CD4-positive, alpha-beta memory T cell (primary cell): ENCODE measurements around the gene SLC25A30. TPM values are rescaled to one million over a fixed set of nuclear protein-coding genes. Genes with fewer than 3 reads are reported as not detected.

Experiments used
- CTCF ChIA-PET: fragments of 350-600 bp; sonication (Branson Sonifier 250); formaldehyde crosslinking; loops from one replicate; lab custom pipeline; 2021; ENCODE audit warnings: inconsistent platforms; ENCODE audit not compliant: partially characterized antibody; lab: Charles Lee
- POLR2A ChIA-PET: fragments of 350-600 bp; sonication (Branson Sonifier 250); formaldehyde crosslinking; loops from one replicate; lab custom pipeline; 2021; ENCODE audit not compliant: partially characterized antibody; lab: Charles Lee
- DNase-seq, 5 donors: peaks; one replicate each; pipeline versions ENCODE4 v3.0.0 to v3.0.0-alpha.2; 2020 to 2022; ENCODE audit warnings: mixed read lengths in 1 of 5
- H3K27ac ChIP-seq: one replicate; pipeline ENCODE4 v1.7.0; 2013; ENCODE audit warnings: low read depth, low read length
- H3K27me3 ChIP-seq: 2 replicates; pipeline ENCODE4 v1.7.0; 2013; ENCODE audit warnings: mild to moderate bottlenecking, low read length, moderate library complexity; ENCODE audit not compliant: insufficient read depth
- H3K36me3 ChIP-seq: 2 replicates; pipeline ENCODE4 v1.7.0; 2013; ENCODE audit warnings: mild to moderate bottlenecking, low read length, moderate library complexity; ENCODE audit not compliant: insufficient read depth
- H3K4me1 ChIP-seq: 2 replicates; pipeline ENCODE4 v1.7.0; 2013; ENCODE audit warnings: mild to moderate bottlenecking, low read length, moderate library complexity; ENCODE audit not compliant: insufficient read depth
- H3K4me3 ChIP-seq, 2 donors: one replicate each; pipeline ENCODE4 v1.7.0; 2013; ENCODE audit warnings: low read length in 2 of 2, mild to moderate bottlenecking in 1 of 2
- H3K9me3 ChIP-seq, 2 donors: one replicate each; pipeline ENCODE4 v1.7.0; 2013; ENCODE audit warnings: low read length in 2 of 2, control low read depth in 1 of 2; ENCODE audit not compliant: control insufficient read depth in 1 of 2
- H3K27ac Mint-ChIP-seq, 7 donors: one replicate each; pipeline ENCODE4 v1.8.0; 2020 to 2021; ENCODE audit warnings: mixed read lengths in 7 of 7, mild to moderate bottlenecking in 6 of 7, inconsistent platforms in 3 of 7, moderate library complexity in 3 of 7
- H3K27me3 Mint-ChIP-seq, 2 donors: one replicate each; pipeline ENCODE4 v1.8.0; 2020 to 2021; ENCODE audit warnings: mixed read lengths in 2 of 2
- H3K36me3 Mint-ChIP-seq, 2 donors: one replicate each; pipeline ENCODE4 v1.8.0; 2020 to 2021; ENCODE audit warnings: mixed read lengths in 2 of 2, inconsistent platforms in 1 of 2, mild to moderate bottlenecking in 1 of 2
- H3K4me1 Mint-ChIP-seq, 4 donors: one replicate each; pipeline ENCODE4 v1.8.0; 2020 to 2021; ENCODE audit warnings: mixed read lengths in 4 of 4, mild to moderate bottlenecking in 1 of 4
- H3K4me3 Mint-ChIP-seq, 8 donors: one replicate each; pipeline ENCODE4 v1.8.0; 2020 to 2021; ENCODE audit warnings: mixed read lengths in 8 of 8, mild to moderate bottlenecking in 7 of 8, moderate library complexity in 6 of 8, inconsistent platforms in 3 of 8
- H3K9me3 Mint-ChIP-seq, 8 donors: one replicate each; pipeline ENCODE4 v1.8.0; 2020 to 2021; ENCODE audit warnings: mixed read lengths in 8 of 8, mild to moderate bottlenecking in 5 of 8, inconsistent platforms in 3 of 8, moderate library complexity in 1 of 8
- intact Hi-C: fragments of 100-400 bp; cut with micrococcal nuclease; formaldehyde crosslinking; loops from one replicate; pipeline ENCODE4 v1.15.1; 2023
- polyA plus RNA-seq, 2 donors: library from polyadenylated mRNA; unstranded; fragments of 300-500 nt; fragmentation: Illumina TruSeq; gene quantifications; one replicate each; pipeline ENCODE4 v1.2.3, GENCODE V29; 2021
- total RNA-seq, 2 experiments: library from RNA; stranded (reverse); gene quantifications; one replicate each; pipeline ENCODE4 v1.2.3, GENCODE V29; 2021

Gene SLC25A30
- total and polyA plus RNA-seq, 4 experiments from 2014 or later = 1.8 to 22.0 (median 11.7) TPM

DNA sequence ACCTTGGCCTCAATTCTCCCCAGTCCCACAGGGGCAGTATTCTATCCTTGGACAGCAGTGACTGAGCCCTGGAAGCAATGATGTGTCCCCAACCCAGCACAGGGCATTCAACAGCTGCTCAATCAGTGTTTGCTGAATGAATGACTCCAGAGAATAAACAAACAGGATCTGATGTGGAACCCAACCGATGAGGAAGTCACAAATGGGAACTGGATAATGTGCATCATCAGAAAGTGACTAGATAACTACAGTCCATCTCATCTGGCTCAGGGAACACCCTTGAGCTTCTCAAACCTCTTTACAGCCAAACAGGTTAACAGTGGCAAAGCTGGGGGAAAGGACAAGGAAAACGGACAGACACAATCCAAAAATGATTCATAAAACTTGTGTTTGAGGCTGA, 8.2 kb downstream of the SLC25A30 start:
- no peaks in the 10 kb centered on the region for H3K27me3 ChIP-seq
- no peaks in the 10 kb centered on the region for H3K9me3 Mint-ChIP-seq
- peaks cover 18 to 44% (median 29%) of the 10 kb centered on the region in 4 donors for H3K4me1 Mint-ChIP-seq
- H3K27ac ChIP-seq = no peak overlapping the region
- H3K9me3 ChIP-seq = no peaks in the 10 kb centered on the region
- no peak overlapping the region for H3K4me3 ChIP-seq
- peaks cover 29% of the 10 kb centered on the region for H3K36me3 ChIP-seq
- intact Hi-C loops = no loop called here
- CTCF ChIA-PET = no interaction called here
- H3K27ac Mint-ChIP-seq = peak overlapping the region in 1 of 7 donors; percentile 50
- H3K36me3 Mint-ChIP-seq = peaks cover 39 to 50% of the 10 kb centered on the region in 2 donors
- H3K4me3 Mint-ChIP-seq = no peak overlapping the region
- DNase-seq = no peak
- no peaks in the 10 kb centered on the region for H3K27me3 Mint-ChIP-seq
- H3K4me1 ChIP-seq = peaks cover 26% of the 10 kb centered on the region
- POLR2A ChIA-PET = no interaction called here

DNA sequence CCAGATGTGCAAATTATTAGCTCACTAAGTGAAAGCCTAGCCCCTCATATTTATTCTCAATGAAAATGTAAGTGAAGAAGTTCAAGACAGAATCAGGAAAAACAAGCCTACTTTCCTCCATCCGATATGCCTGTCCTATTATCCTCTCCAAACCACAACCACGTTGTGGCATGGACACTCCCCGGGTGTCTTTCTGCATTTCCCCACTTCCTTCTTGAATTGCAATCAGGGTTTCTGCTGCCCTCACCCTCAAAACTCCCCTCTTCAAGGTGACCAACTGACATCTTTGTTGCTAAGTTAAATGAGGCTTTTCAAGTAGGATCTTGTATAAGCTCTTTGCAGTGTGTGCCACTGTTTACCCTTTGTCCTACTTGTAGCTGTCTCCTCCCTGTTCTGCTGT, 11.8 kb downstream of the SLC25A30 start:
- Mint-ChIP-seq H3K36me3 (peaks cover 54 to 71% of the 10 kb centered on the region in 2 donors), H3K27ac (peak overlapping the region in 5 of 7 donors; percentile 7 to 93 (median 80)), H3K9me3 (no peaks in the 10 kb centered on the region), H3K27me3 (no peaks in the 10 kb centered on the region), H3K4me3 (no peak overlapping the region), H3K4me1 (peaks cover 6 to 30% (median 14%) of the 10 kb centered on the region in 4 donors)
- DNase-seq = no peak
- Histone ChIP-seq H3K36me3 (peaks cover 40% of the 10 kb centered on the region), H3K4me1 (no peaks in the 10 kb centered on the region), H3K27ac (no peak overlapping the region), H3K9me3 (no peaks in the 10 kb centered on the region), H3K4me3 (no peak overlapping the region), H3K27me3 (no peaks in the 10 kb centered on the region)
- CTCF ChIA-PET = interaction anchor here (4.4 kb wide), 1 partner anchor 12 kb away, joined by 24 read pairs; no protein-coding TSS in a partner anchor
- POLR2A ChIA-PET = no interaction called here
- intact Hi-C loops = no loop called here

DNA sequence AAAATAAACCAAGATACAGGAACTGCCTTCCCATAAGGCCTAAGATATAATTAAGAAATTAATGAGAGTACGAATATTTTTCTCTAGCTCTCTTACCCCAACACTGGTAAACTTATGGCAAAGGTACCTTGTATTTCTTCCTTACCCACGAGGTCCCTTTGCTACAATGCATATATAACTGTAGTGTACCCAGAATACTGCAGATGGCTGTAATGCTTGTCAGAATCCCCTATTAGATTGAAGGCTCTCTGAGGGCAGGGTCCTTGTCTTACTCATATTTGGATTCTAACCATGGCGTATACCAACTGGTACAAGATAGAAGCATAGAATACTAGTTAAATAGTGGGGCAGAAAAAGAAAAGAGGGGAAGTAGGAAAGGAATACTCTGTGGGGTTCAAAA, 15.1 kb downstream of the SLC25A30 start:
- peaks cover 43% of the 10 kb centered on the region for H3K36me3 ChIP-seq
- H3K27ac ChIP-seq = no peak overlapping the region
- H3K4me3 ChIP-seq = no peak overlapping the region
- peaks cover 16% of the 10 kb centered on the region for H3K4me1 ChIP-seq
- H3K27me3 ChIP-seq = no peaks in the 10 kb centered on the region
- Mint-ChIP-seq H3K9me3 (no peaks in the 10 kb centered on the region), H3K36me3 (peaks cover 48 to 70% of the 10 kb centered on the region in 2 donors), H3K4me3 (no peak overlapping the region), H3K4me1 (peaks cover 14 to 44% (median 20%) of the 10 kb centered on the region in 4 donors), H3K27me3 (no peaks in the 10 kb centered on the region), H3K27ac (no peak overlapping the region)
- POLR2A ChIA-PET = interaction anchor here (1.2 kb wide), 1 partner anchor 14 kb away, joined by 4 read pairs; no protein-coding TSS in a partner anchor
- DNase-seq = no peak
- H3K9me3 ChIP-seq = no peaks in the 10 kb centered on the region
- CTCF ChIA-PET = interaction anchor here (4.4 kb wide), 1 partner anchor 8 kb away, joined by 24 read pairs; no protein-coding TSS in a partner anchor
- intact Hi-C loops = no loop called here

DNA sequence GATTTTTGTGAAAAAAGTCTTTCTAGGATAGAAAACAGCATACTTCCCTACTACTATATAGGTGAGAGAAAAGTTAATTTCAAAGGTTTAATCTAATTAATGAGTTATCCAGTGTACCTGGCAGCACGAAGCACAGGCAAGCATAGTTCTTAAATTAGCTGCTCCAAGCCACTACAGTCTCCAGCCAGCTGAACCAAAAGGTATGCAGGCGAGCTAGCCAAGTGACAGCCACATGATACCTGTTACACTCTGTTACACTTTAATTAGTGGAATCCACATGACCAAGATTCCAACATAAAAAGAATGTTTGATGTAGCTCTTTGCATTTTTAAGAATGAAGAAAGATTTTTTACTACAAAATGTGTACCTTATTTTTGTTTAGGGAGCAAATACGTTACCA, 15.5 kb downstream of the SLC25A30 start:
- POLR2A ChIA-PET = interaction anchor here (1.2 kb wide), 1 partner anchor 14 kb away, joined by 4 read pairs; no protein-coding TSS in a partner anchor
- Mint-ChIP-seq H3K4me1 (peaks cover 18 to 44% (median 23%) of the 10 kb centered on the region in 4 donors), H3K27me3 (no peaks in the 10 kb centered on the region), H3K9me3 (no peaks in the 10 kb centered on the region), H3K4me3 (no peak overlapping the region), H3K27ac (no peak overlapping the region), H3K36me3 (peaks cover 48 to 70% of the 10 kb centered on the region in 2 donors)
- H3K27me3 ChIP-seq = no peaks in the 10 kb centered on the region
- no peak overlapping the region for H3K4me3 ChIP-seq
- H3K4me1 ChIP-seq = peaks cover 20% of the 10 kb centered on the region
- peaks cover 44% of the 10 kb centered on the region for H3K36me3 ChIP-seq
- CTCF ChIA-PET = no interaction called here
- no peaks in the 10 kb centered on the region for H3K9me3 ChIP-seq
- H3K27ac ChIP-seq = no peak overlapping the region
- DNase-seq = no peak
- intact Hi-C loops = no loop called here

DNA sequence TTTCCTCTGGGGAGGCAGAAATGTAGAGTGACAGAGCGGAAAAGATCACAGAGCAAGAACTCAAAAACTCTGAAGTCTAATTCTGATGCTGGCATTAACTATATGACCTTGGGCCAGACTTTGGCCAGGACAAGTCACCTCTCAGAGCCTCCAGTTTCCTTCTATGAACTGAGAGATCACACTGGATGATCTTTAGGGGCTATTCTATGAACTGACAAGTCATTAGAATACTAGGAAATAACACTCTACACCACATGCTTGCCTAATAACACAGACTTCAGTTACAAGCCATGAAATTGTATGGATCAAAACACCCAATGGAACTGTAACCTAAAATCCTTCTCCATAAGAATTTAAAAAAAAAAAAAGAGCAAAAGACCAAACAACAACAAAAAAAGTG, 16.9 kb downstream of the SLC25A30 start:
- ChIA-PET POLR2A (no interaction called here), CTCF (no interaction called here)
- Histone ChIP-seq H3K4me1 (peaks cover 32% of the 10 kb centered on the region), H3K36me3 (peaks cover 37% of the 10 kb centered on the region), H3K27me3 (no peaks in the 10 kb centered on the region), H3K9me3 (no peaks in the 10 kb centered on the region), H3K4me3 (no peak overlapping the region), H3K27ac (no peak overlapping the region)
- intact Hi-C loops = no loop called here
- Mint-ChIP-seq H3K27me3 (no peaks in the 10 kb centered on the region), H3K9me3 (no peaks in the 10 kb centered on the region), H3K27ac (peak overlapping the region; percentile 47 to 74 (median 61)), H3K36me3 (peaks cover 47 to 65% of the 10 kb centered on the region in 2 donors), H3K4me3 (no peak overlapping the region), H3K4me1 (peaks cover 20 to 46% (median 31%) of the 10 kb centered on the region in 4 donors)
- DNase-seq = no peak

DNA sequence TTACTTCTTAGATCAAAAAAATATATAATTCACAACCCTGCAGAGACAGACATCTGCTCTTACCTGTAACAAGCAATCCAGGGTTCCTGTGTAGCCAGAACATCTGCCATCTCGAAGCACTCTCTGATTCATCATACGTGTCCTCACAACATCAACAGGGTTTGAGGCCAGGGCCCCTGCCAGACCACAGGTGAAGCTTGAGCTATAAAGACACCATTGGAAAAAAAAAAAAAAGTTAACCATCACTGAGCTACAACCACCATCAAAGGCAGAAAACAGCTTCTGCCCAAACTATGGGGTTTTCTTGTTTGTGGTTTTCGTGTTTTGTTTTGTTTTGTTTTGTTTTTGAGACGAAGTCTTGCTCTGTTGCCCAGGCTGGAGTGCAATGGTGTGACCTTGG, 19.3 kb downstream of the SLC25A30 start:
- Mint-ChIP-seq H3K27ac (peak overlapping the region; percentile 69 to 93 (median 88)), H3K36me3 (peaks cover 36 to 60% of the 10 kb centered on the region in 2 donors), H3K4me3 (peak overlapping the region in 4 of 8 donors; percentile 14 to 46 (median 34)), H3K9me3 (no peaks in the 10 kb centered on the region), H3K27me3 (no peaks in the 10 kb centered on the region), H3K4me1 (peaks cover 41 to 67% (median 52%) of the 10 kb centered on the region in 4 donors)
- POLR2A ChIA-PET = interaction anchor here (0.6 to 2.4 kb wide), 6 partner anchors 15 to 783 kb away, joined by 3 to 23 read pairs (median 5); partner anchors contain the start of genes COG3, LCP1 and SLC25A30
- DNase-seq = peak; percentile 59 to 83 (median 63)
- CTCF ChIA-PET = interaction anchor here (1.0 to 11.1 kb wide), 6 partner anchors 16 to 96 kb away, joined by 3 to 128 read pairs (median 4); partner anchors contain the start of gene SLC25A30
- Histone ChIP-seq H3K27ac (peak overlapping the region; percentile 35), H3K27me3 (no peaks in the 10 kb centered on the region), H3K4me3 (no peak overlapping the region), H3K4me1 (peaks cover 56% of the 10 kb centered on the region), H3K36me3 (peaks cover 22% of the 10 kb centered on the region), H3K9me3 (no peaks in the 10 kb centered on the region)
- intact Hi-C loops = no loop called here

DNA sequence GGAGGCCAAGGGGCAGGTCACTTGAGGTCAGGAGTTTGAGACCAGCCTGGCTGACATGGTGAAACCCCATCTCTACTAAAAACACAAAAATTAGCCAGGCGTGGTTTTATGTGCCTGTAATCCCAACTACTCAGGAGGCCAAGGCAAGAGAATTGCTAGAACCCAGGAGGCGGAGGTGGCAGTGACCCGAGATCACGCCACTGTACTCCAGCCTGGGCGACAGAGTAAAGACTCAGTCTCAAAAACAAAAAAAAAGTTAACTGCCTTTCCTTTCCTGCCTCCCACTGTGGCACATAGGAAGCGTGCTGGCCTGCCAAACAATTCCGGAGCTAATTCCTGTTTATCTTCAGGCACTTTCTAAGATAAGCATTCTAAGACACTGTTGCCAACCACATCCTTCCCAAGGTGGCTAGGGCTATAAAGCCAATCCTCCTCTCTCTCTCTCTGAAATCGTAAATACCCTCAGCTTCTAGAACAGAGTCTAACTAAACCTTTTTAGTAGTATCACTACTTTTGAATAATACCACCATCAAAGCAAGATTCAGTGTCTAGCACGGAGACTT, 21.6 kb downstream of the SLC25A30 start:
- Histone ChIP-seq H3K27ac (peak overlapping the region; percentile 36), H3K4me3 (no peak overlapping the region), H3K9me3 (no peaks in the 10 kb centered on the region), H3K36me3 (peaks cover 18% of the 10 kb centered on the region), H3K27me3 (no peaks in the 10 kb centered on the region), H3K4me1 (peaks cover 56% of the 10 kb centered on the region)
- Mint-ChIP-seq H3K4me3 (peak overlapping the region in 6 of 8 donors; percentile 36 to 87 (median 64)), H3K27ac (peak overlapping the region; percentile 67 to 94 (median 90)), H3K36me3 (peaks cover 32 to 55% of the 10 kb centered on the region in 2 donors), H3K27me3 (no peaks in the 10 kb centered on the region), H3K9me3 (no peaks in the 10 kb centered on the region), H3K4me1 (peaks cover 41 to 63% (median 49%) of the 10 kb centered on the region in 4 donors)
- POLR2A ChIA-PET = interaction anchor here (0.7 to 4.5 kb wide), 8 partner anchors 10 to 152 kb away, joined by 3 to 47 read pairs (median 6); partner anchors contain the start of genes SLC25A30 and TPT1
- CTCF ChIA-PET = interaction anchor here (0.6 to 11.1 kb wide), 9 partner anchors 19 to 354 kb away, joined by 3 to 128 read pairs (median 5); partner anchors contain the start of genes COG3, SLC25A30 and TPT1
- peak in 4 of 5 donors; percentile 9 to 29 (median 22) for DNase-seq
- intact Hi-C loops = no loop called here
